Activated T-helper 9 cell treated with anti-CD3 and anti-CD28 coated beads, Interleukin-2, amount 50 U/mL, for 16 hours (primary cell): ENCODE results near the gene CHN2.
"Not testable (repeated sequence)": the region's sequence is repeated elsewhere in the genome, so short reads cannot be mapped to it uniquely, and the experiment has no call there.

Experiments used
- DNase-seq: peaks from one replicate; pipeline ENCODE4 v3.0.0-alpha.2; 2020; ENCODE audit warnings: low read depth

Gene CHN2

GRCh38 chr7:29499932-29500331 lies 305.4 kb downstream of the CHN2 start:
- DNase-seq, result no peak

- DNase-seq, result no peak
Measured at GRCh38 chr7:29500719-29501118, 306.1 kb downstream of the CHN2 start.

DNA sequence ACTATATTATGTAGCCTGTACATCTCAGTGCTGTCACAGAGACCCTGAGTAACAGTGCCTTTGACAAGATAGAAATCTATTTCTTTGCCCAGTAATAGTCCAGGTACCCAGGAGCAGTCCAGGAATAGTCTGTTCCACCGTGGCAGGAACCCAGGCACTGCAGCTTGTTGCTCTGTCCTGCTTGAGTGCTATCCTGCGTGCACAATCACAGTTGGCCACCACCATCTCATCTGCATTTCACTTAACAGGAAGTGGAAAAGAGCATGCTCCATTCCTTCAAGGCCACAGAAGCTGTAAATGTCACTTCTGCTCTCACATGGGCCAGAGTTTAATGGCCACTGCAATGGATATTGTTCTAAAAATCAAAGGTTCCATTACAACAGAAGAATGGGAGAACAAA lies 307.6 kb downstream of the CHN2 start:
- no peak for DNase-seq

- DNase-seq, result no peak
Measured at GRCh38 chr7:29505931-29506330, 311.4 kb downstream of the CHN2 start.

DNA sequence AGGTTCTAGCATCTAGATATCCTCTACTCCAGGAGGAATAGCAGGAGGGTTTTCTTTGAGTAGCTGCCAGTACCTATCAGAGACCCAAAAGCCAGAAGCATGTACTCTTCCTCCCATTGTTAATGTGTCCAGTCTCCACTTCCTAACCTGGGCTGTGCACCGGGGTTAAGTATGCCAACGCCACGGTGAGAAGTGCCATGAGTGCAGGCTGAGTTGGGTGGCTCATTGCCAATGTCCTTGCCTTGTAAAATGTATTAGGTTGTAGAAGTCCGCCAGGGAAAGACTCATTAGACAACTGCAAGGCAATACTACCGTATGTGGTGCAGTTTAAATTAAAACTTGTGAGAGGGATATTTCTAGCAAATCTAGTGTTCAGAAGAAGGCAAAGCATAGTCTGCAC lies 314.0 kb downstream of the CHN2 start:
- no peak for DNase-seq

DNA sequence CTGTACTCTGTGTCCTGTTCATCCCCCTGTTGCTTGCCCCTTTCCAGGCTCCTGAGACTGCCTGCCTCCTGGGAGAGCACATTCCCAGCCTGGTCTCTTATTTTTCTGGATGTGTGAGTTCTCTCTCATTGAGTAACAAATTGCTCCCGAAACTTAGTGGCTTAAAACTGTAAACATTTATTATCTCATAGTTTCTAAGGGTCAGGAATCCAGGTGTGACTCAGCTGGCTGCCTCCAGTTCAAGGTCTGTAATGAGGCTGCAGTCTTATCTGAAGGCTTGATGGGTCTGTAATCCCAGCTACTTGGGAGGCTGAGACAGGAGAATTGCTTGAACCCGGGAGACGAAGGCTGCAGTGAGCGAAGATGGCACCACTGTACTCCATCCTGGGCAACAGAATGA lies 315.5 kb downstream of the CHN2 start:
- no peak for DNase-seq

DNA sequence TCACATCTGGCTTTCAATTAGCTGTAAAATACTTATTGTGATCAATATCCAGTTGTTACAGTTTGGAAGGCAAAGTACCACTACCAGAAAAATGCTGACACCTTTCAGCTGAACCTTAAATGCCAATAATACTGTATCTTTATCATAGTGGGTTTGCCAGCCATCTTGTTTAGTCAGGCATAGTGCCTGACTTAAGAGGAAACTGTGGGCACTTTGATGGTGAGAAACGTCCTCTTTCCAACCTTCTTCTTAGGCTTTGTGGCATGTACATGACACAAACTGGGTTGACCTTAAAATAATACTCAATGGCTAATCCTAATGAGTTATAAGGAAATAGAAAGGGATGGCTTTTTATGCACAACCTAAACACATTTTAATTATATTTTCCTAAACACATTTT lies 316.8 kb downstream of the CHN2 start:
- no peak for DNase-seq

DNA sequence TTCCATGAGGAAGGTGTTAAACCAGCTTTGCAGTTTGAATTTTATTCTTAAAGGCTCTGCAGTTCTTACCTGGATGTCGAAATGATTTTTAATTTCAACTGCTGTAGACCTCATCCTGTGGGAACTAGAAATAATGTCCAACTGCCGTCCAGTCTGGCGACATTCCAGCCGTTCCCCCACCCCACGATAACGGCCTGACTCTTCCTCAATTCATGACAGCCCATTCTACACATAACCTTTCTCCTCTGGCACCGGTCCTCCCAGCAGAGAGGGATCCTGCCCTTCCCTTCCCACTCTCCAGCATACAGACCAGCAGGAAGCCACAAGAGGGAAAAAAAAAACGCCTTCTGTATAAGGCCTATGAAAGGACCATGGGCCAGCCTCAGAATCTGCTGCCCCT lies 317.3 kb downstream of the CHN2 start:
- no peak for DNase-seq

GRCh38 chr7:29516491-29516890 lies 321.9 kb downstream of the CHN2 start:
- no peak for DNase-seq

DNA sequence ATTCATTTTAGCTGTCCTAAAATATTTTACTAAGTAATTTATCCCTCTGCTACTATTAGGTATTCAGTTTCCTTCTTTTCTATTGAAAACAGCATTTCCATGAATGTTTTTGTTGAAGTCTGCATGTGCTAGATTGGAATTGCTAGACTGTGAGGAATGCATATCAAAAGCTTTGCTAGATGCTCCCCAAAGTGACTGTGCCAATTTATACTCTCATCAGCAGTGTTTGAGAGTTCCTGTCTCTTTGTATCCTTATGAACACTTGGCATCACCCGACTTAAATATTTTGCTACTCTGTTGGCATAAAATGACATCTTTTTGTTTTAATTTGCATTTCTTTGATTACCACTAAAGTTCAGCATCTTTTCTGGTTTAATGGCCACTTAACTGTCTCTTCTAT lies 324.0 kb downstream of the CHN2 start:
- DNase-seq, result no peak

- DNase-seq, result no peak
Measured at GRCh38 chr7:29523728-29524127, 329.2 kb downstream of the CHN2 start.

DNA sequence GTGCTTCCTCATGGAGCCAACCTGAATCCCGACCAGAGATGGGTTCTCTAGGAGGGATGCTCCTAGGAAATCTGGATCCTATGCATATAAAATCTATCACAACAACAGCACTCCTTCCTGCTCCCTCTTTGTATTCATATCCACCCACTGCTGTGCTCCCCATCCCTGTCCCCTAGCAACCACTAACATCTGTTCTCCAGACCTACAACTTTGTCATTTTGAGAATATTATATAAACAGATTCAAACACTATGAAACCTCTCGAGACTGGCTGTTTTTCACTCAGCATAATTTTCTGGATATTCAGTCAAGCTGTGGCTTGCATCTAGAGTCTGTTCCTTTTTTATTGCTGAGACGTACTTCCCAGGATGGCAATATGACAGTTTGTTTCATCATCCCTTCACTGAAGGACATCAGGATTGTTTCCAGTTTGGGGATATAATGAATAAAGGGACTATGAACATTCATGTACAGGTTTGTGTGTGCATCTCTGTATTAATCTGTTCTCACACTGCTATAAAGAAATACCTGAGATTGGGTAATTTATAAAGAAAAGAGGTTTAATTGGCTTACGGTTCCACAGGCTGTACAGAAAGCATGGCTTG lies 333.0 kb downstream of the CHN2 start:
- no peak for DNase-seq

DNA sequence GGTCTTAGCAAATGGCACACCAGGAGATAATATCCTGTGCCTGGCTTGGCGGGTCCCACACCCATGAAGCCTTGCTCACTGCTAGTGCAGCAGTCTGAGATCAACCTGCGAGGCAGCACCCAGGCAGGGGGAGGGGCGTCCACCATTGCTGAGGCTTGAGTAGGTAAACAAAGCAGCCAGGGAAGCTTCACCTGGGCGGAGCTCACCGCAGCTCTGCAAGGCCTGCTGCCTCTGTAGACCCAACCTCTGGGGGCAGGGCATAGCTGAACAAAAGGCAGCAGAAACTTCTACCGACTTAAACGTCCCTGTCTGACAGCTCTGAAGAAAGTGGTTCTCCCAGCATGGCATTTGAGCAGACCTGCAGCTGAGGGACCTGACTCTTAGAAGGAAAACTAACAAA lies 334.0 kb downstream of the CHN2 start:
- not testable (repeated sequence) for DNase-seq
